Gastroesophageal sphincter (tissue), 3 donors: ENCODE measurements around the gene FAM47E.

Source experiments
- POLR2A ChIP-seq, 2 donors: fragments of 450-650 bp; IDR thresholded peaks; one replicate each; pipeline ENCODE4 v1.6.1; 2017; ENCODE audit warnings: antibody characterized with exemption in 2 of 2, mild to moderate bottlenecking in 2 of 2, moderate library complexity in 1 of 2
- TF ChIP-seq, protein P1 (sequence below), 4 experiments: fragments of 200-600 bp in 2 of 4; fragments of 450-650 bp in 2 of 4; sonication (generic) in 1 of 4; IDR thresholded peaks; one replicate each; pipeline ENCODE4 v1.5.1; 2017 to 2019; ENCODE audit warnings: antibody characterized with exemption in 4 of 4, mild to moderate bottlenecking in 2 of 4, moderate library complexity in 2 of 4

DNA sequence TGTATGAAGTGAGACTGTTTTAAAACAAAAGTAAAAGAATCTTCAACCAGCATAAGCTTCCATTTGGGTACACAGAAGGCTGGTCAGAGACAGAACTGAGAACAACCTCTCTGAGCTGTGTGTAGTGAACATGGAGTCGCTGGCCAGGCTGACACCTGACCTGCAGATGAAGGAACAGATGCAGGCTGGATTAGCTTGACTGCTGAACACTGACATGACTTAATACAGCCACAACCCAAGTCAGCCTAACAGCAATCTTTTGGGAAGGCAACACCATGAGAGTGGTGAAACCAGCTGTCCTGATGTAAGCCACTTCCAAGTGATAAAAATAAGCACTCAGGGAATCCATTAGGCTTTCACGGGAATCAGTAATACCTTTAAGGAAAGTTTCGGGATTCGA, 48.0 kb upstream of the FAM47E start:
- TF ChIP-seq, protein P1, sequence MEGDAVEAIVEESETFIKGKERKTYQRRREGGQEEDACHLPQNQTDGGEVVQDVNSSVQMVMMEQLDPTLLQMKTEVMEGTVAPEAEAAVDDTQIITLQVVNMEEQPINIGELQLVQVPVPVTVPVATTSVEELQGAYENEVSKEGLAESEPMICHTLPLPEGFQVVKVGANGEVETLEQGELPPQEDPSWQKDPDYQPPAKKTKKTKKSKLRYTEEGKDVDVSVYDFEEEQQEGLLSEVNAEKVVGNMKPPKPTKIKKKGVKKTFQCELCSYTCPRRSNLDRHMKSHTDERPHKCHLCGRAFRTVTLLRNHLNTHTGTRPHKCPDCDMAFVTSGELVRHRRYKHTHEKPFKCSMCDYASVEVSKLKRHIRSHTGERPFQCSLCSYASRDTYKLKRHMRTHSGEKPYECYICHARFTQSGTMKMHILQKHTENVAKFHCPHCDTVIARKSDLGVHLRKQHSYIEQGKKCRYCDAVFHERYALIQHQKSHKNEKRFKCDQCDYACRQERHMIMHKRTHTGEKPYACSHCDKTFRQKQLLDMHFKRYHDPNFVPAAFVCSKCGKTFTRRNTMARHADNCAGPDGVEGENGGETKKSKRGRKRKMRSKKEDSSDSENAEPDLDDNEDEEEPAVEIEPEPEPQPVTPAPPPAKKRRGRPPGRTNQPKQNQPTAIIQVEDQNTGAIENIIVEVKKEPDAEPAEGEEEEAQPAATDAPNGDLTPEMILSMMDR (IDR thresholded peaks at IDR 0.05): no peak
- TF ChIP-seq POLR2A (IDR thresholded peaks at IDR 0.05): no peak
